PFSK-1 (cell line): Measurements from ENCODE around the gene ERC2.

ENCODE experiments used
- POLR2AphosphoS5 ChIP-seq: IDR thresholded peaks from 2 replicates; pipeline ENCODE4 v1.6.1; 2012; ENCODE audit warnings: low read depth, mild to moderate bottlenecking, control low read depth, low read length, moderate library complexity
- REST ChIP-seq, 2 experiments: IDR thresholded peaks; 2 replicates each; pipeline versions ENCODE4 v1.6.1 to v1.8.0; 2011 to 2012; ENCODE audit warnings: low read depth in 2 of 2, low read length in 2 of 2, control low read depth in 1 of 2, inconsistent platforms in 1 of 2, mild to moderate bottlenecking in 1 of 2, moderate library complexity in 1 of 2; ENCODE audit not compliant: insufficient read depth in 1 of 2
- SIN3A ChIP-seq: IDR thresholded peaks from 2 replicates; pipeline ENCODE4 v1.6.1; 2012; ENCODE audit warnings: mild to moderate bottlenecking, low read length, moderate library complexity, borderline replicate concordance; ENCODE audit not compliant: insufficient read depth
- TAF1 ChIP-seq: IDR thresholded peaks from 2 replicates; pipeline ENCODE4 v1.6.1; 2012; ENCODE audit warnings: low read length, control low read depth, borderline replicate concordance; ENCODE audit not compliant: insufficient read depth

GRCh38 chr3:56196700-56197099 is 271.6 kb downstream of the ERC2 start:
- TF ChIP-seq REST (IDR thresholded peaks at IDR 0.05; ENCODE audit: insufficient read depth in 1 of 2, low read depth in 2 of 2, low read length in 2 of 2) (no peak), POLR2AphosphoS5 (no peak), TAF1 (no peak), SIN3A (no peak)
